Activated CD8-positive, alpha-beta T cell treated with anti-CD3 and anti-CD28 coated beads for 36 hours (primary cell): Measurements from ENCODE around the gene BMX. TPM values are rescaled to one million over a fixed set of nuclear protein-coding genes. Genes with fewer than 3 reads are reported as not detected.

Experiments used
- ATAC-seq: fragments of 200-7000 bp; cut with Tn5 transposase; one replicate; pipeline ENCODE4 v1.10.0; 2021; ENCODE audit warnings: mild to moderate bottlenecking, moderate library complexity
- CTCF ChIA-PET: fragments of 350-600 bp; sonication (Branson Sonifier 250); formaldehyde crosslinking; loops from one replicate; lab custom pipeline; 2021; ENCODE audit warnings: antibody characterized with exemption; lab: Charles Lee
- POLR2A ChIA-PET: fragments of 350-600 bp; sonication (Branson Sonifier 250); formaldehyde crosslinking; loops from one replicate; lab custom pipeline; 2021; ENCODE audit warnings: antibody characterized with exemption; lab: Charles Lee
- DNase-seq: peaks from one replicate; pipeline ENCODE4 v3.0.0-alpha.2; 2020
- H3K27ac Mint-ChIP-seq: one replicate; pipeline ENCODE4 v1.8.0; 2021; ENCODE audit warnings: mild to moderate bottlenecking, mixed read lengths
- H3K27me3 Mint-ChIP-seq: one replicate; pipeline ENCODE4 v1.8.0; 2021; ENCODE audit warnings: mixed read lengths
- H3K36me3 Mint-ChIP-seq: one replicate; pipeline ENCODE4 v1.8.0; 2021; ENCODE audit warnings: low read depth, mixed read lengths
- H3K4me1 Mint-ChIP-seq: one replicate; pipeline ENCODE4 v1.8.0; 2021; ENCODE audit warnings: low read depth, mixed read lengths
- H3K4me3 Mint-ChIP-seq: one replicate; pipeline ENCODE4 v1.8.0; 2021; ENCODE audit warnings: mild to moderate bottlenecking, moderate library complexity, mixed read lengths
- H3K9me3 Mint-ChIP-seq: one replicate; pipeline ENCODE4 v1.8.0; 2021; ENCODE audit warnings: mixed read lengths
- intact Hi-C: fragments of 100-400 bp; cut with micrococcal nuclease; formaldehyde crosslinking; loops from one replicate; pipeline ENCODE4 v1.10.0; 2022
- total RNA-seq, 2 experiments: library from RNA; stranded (reverse); gene quantifications; one replicate each; pipeline ENCODE4 v1.2.3, GENCODE V29; 2021
- TF ChIP-seq, protein P1 (sequence below): fragments of 200-600 bp; IDR thresholded peaks from one replicate; pipeline ENCODE4 v1.8.0; 2022; ENCODE audit warnings: antibody characterized with exemption, mild to moderate bottlenecking

BMX gene
- total RNA-seq, 2 experiments from 2014 or later = not detected

DNA sequence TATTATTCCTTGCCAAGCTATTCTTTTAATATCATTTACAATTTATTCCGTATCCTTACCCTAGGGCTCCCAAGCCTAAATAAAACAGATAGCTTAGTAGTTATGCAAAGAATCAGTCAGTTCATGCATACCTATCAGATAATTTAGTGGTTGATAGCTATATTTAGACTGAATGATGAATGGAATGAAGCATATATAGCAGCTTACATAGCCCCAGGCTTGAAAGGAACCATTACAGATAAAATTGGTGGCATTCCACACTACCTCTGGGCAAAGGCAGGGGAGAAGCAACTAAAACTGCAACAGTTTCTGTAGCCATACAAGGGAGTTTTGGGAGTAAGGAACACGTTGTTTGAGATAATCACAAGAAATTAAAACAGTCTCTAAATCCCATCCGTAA, 97.4 kb downstream of the BMX start:
- H3K4me1 Mint-ChIP-seq = no peaks in the 10 kb centered on the region
- no peak for DNase-seq
- no peak overlapping the region for H3K27ac Mint-ChIP-seq
- no peak overlapping the region for H3K4me3 Mint-ChIP-seq
- H3K9me3 Mint-ChIP-seq = no peaks in the 10 kb centered on the region
- peaks cover 3% of the 10 kb centered on the region for H3K27me3 Mint-ChIP-seq
- TF ChIP-seq, protein P1, sequence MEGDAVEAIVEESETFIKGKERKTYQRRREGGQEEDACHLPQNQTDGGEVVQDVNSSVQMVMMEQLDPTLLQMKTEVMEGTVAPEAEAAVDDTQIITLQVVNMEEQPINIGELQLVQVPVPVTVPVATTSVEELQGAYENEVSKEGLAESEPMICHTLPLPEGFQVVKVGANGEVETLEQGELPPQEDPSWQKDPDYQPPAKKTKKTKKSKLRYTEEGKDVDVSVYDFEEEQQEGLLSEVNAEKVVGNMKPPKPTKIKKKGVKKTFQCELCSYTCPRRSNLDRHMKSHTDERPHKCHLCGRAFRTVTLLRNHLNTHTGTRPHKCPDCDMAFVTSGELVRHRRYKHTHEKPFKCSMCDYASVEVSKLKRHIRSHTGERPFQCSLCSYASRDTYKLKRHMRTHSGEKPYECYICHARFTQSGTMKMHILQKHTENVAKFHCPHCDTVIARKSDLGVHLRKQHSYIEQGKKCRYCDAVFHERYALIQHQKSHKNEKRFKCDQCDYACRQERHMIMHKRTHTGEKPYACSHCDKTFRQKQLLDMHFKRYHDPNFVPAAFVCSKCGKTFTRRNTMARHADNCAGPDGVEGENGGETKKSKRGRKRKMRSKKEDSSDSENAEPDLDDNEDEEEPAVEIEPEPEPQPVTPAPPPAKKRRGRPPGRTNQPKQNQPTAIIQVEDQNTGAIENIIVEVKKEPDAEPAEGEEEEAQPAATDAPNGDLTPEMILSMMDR = no peak
- no peaks in the 10 kb centered on the region for H3K36me3 Mint-ChIP-seq
- no peak for ATAC-seq
- CTCF ChIA-PET = no interaction called here
- POLR2A ChIA-PET = no interaction called here
- intact Hi-C loops = no loop called here

DNA sequence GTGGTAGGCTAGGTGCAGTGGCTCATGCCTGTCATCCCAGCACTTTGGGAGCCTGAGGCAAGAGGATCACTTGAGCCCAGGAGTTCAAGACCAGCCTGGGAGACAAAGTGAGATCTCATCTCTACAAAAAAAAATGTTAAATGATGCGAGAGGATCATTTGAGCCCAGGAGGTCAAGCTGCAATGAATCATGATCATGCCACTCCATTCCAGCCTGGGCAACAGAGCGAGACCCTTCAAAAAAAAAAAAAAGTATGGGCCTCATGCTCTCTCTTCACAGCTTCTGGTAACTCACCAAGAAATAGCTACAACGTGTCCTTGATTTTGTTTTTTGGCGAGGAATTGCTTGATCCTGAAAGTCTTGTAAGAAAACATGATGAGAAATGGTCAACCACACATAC, 98.9 kb downstream of the BMX start:
- DNase-seq (no peak), ATAC-seq (no peak)
- intact Hi-C loops = no loop called here
- H3K4me1 Mint-ChIP-seq = no peaks in the 10 kb centered on the region
- POLR2A ChIA-PET = no interaction called here
- no peak overlapping the region for H3K4me3 Mint-ChIP-seq
- no peak overlapping the region for H3K27ac Mint-ChIP-seq
- H3K9me3 Mint-ChIP-seq = no peaks in the 10 kb centered on the region
- TF ChIP-seq, protein P1 = no peak
- H3K36me3 Mint-ChIP-seq = no peaks in the 10 kb centered on the region
- CTCF ChIA-PET = interaction anchor here (0.6 kb wide), 1 partner anchor 226 kb away, joined by 3 read pairs; no protein-coding TSS in a partner anchor
- H3K27me3 Mint-ChIP-seq = peaks cover 3% of the 10 kb centered on the region

DNA sequence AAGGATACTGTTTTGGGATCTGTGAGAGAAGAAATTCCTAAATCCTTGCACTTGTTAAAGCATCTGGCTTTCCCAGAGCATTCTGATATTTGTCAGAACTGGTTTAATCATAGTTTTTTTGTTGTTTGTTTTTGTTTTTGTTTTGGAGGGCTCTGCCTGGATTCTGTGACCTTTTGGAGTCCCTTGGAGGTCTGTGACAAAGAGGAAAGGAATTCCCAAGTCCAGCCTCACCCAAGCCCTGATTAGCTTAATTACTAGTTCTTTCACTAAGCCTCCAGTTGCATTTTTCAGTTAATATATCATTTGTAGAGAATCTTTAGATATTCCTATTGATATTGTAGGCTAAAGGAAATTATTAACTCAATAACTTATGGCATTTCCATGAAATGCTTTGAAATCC, 99.4 kb downstream of the BMX start:
- no peak overlapping the region for H3K4me3 Mint-ChIP-seq
- no peak overlapping the region for H3K27ac Mint-ChIP-seq
- no peaks in the 10 kb centered on the region for H3K9me3 Mint-ChIP-seq
- no peak for DNase-seq
- no peak for ATAC-seq
- POLR2A ChIA-PET = no interaction called here
- peaks cover 3% of the 10 kb centered on the region for H3K27me3 Mint-ChIP-seq
- intact Hi-C loops = no loop called here
- no peaks in the 10 kb centered on the region for H3K36me3 Mint-ChIP-seq
- TF ChIP-seq, protein P1 = no peak
- CTCF ChIA-PET = no interaction called here
- no peaks in the 10 kb centered on the region for H3K4me1 Mint-ChIP-seq

DNA sequence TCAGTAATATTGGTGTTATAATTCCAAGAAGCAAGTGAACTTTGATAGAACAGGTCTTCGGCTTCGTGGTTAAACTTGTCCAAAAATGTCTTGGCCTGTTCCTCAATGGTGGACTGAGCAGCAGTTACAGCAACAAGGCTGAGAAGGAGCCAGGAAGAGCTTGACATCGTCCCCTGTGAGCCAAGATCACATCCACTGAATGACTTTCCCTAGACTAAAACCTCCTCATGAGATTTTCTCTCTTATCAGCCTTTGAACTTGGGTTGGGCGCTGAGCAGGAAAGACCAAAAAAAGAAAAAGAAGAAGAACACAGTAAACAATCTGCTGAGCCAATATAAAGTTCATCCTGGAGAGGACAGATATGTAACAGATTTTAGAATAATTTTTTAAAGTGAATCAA, 100.1 kb downstream of the BMX start, which contains the start of gene ACE2:
ACE2 (minus strand) TSS at position 216 of the 400 bp plus-strand sequence; CDS start at position 167, 49 bp downstream.
- no peaks in the 10 kb centered on the region for H3K36me3 Mint-ChIP-seq
- TF ChIP-seq, protein P1 = no peak
- CTCF ChIA-PET = no interaction called here
- POLR2A ChIA-PET = no interaction called here
- no peak within 1 kb of the TSS for H3K4me3 Mint-ChIP-seq
- H3K4me1 Mint-ChIP-seq = no peaks in the 10 kb centered on the region
- H3K27me3 Mint-ChIP-seq = peaks cover 3% of the 10 kb centered on the region
- no peak for ATAC-seq
- no peak for DNase-seq
- H3K27ac Mint-ChIP-seq = no peak within 1 kb of the TSS
- H3K9me3 Mint-ChIP-seq = no peaks in the 10 kb centered on the region
- intact Hi-C loops = no loop called here

DNA sequence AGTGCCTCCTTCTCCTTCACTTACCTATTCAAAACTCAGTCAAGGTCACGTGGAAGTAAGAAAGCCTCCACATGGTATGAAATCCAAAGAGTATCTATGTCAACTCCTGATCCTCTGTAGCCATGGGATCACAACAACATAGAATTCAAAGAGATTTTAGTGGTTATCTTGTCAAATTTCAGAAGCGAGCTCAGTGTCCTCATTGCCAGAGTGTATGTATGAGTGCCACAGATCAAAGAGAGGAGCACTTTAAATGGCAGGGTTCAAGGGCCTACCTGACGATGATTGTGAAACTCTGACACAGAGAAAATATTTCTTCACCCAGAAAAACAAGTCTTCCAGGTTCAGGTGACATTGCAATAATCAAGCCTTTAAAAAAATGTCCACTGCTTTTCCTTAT, 101.3 kb downstream of the BMX start:
- ChIA-PET POLR2A (interaction anchor here (0.6 kb wide), 1 partner anchor 107 kb away, joined by 4 read pairs; no protein-coding TSS in a partner anchor), CTCF (no interaction called here)
- Mint-ChIP-seq H3K36me3 (no peaks in the 10 kb centered on the region), H3K4me1 (no peaks in the 10 kb centered on the region), H3K9me3 (no peaks in the 10 kb centered on the region), H3K27me3 (peaks cover 3% of the 10 kb centered on the region), H3K4me3 (no peak overlapping the region), H3K27ac (no peak overlapping the region)
- intact Hi-C loops = no loop called here
- TF ChIP-seq, protein P1 = no peak
- DNase-seq (no peak), ATAC-seq (no peak)
